ENCODE measurements around the gene APOF.

- TF ChIP-seq CTCF (conservative IDR thresholded peaks at IDR 0.05 in 1 of 2, IDR thresholded peaks at IDR 0.05 in 1 of 2; ENCODE audit: low read depth in 1 of 2, low read length in 2 of 2) = no peak
- TF ChIP-seq EZH2 (IDR thresholded peaks at IDR 0.05; ENCODE audit: low read length, missing control alignments) = no peak
Observed at GRCh38 chr12:56362130-56363059, at the start of gene APOF.

Measured in fibroblast of lung (primary cell).